AG04449 (cell line): ENCODE data around the gene KLF18.

Experiments
- CTCF ChIA-PET: fragments of 350-600 bp; formaldehyde crosslinking; extraction: SDS; loops from one replicate; lab custom pipeline; 2021; ENCODE audit warnings: antibody characterized with exemption; lab: Yijun Ruan, JAX
- POLR2A ChIA-PET: fragments of 400-600, 350-600 bp; formaldehyde crosslinking; extraction: SDS; loops from one replicate; lab custom pipeline; 2020; ENCODE audit warnings: antibody characterized with exemption, inconsistent platforms; lab: Yijun Ruan, JAX
- DNase-seq: peaks from one replicate; pipeline ENCODE4 v3.0.0-alpha.2; 2010; ENCODE audit warnings: low read depth, low spot score
- H3K4me3 ChIP-seq: 2 replicates; pipeline ENCODE4 v1.5.1; 2011; ENCODE audit warnings: low read depth, mild to moderate bottlenecking, control low read depth, low read length
- CTCF ChIP-seq: IDR thresholded peaks from one replicate; pipeline ENCODE4 v1.5.1; 2011; ENCODE audit warnings: mild to moderate bottlenecking, moderate library complexity, low read length, control low read depth, inconsistent platforms; ENCODE audit not compliant: insufficient read depth; ENCODE audit errors: missing control alignments

Gene KLF18

DNA sequence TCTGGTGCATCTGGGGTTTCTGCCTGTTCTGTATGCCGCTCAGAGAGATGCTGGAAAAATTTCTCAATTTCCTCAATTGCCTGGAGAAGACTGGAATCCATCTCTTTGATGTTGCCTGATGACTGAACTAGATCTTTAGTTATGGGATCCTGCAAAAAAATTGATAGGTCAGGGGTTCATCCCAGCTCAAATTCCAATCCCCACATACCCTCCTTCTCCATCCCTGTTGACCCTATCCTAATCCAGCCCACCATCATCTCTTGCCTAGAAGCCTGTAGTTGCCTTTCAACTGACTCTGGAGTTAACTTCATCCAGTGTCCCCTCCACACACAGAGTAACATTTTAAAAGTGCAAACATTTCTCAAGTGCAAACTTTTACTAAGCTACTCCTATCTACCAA, at the start of gene KLF18:
Gene KLF18 (minus strand): TSS at position 101 of the 400 bp plus-strand sequence. CDS start 0 bp downstream, at position 101.
- no peak within 1 kb of the TSS for H3K4me3 ChIP-seq
- DNase-seq = no peak
- no peak for TF ChIP-seq CTCF
- ChIA-PET POLR2A (no interaction called here), CTCF (no interaction called here)

DNA sequence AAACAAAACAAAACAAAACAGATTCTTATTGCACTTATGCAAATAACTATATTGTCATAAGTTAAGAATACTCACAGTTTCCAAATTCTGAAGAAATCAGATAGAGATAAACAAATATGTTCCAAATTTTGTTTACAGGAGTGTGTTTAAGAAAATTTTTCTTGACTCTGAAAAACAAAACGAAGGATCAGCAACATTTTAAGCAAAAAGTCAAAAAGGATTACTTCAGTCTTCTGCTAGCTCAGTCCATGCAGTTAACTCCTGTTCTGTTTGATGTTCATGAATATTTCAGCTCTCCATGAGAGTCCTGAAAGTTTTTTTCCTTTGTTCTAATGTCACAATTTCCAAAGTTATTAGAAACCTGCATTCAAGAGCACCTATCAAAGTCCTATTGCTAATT, 33.2 kb upstream of the KLF18 start:
- DNase-seq = no peak
- CTCF ChIA-PET = no interaction called here
- POLR2A ChIA-PET = no interaction called here
- no peak for TF ChIP-seq CTCF
- H3K4me3 ChIP-seq = no peak overlapping the region

- no peak for TF ChIP-seq CTCF
- H3K4me3 ChIP-seq = no peak overlapping the region
- ChIA-PET POLR2A (no interaction called here), CTCF (interaction anchor here (0.6 to 1.3 kb wide), 3 partner anchors 28 to 122 kb away, joined by 3 to 5 read pairs (median 3); no protein-coding TSS in a partner anchor)
- no peak for DNase-seq
Observed at GRCh38 chr1:44170281-44170823, 28.9 kb upstream of the KLF18 start.

GRCh38 chr1:44168520-44169098, 27.2 kb upstream of the KLF18 start:
- ChIA-PET CTCF (no interaction called here), POLR2A (no interaction called here)
- TF ChIP-seq CTCF = no peak
- no peak for DNase-seq
- H3K4me3 ChIP-seq = no peak overlapping the region

DNA sequence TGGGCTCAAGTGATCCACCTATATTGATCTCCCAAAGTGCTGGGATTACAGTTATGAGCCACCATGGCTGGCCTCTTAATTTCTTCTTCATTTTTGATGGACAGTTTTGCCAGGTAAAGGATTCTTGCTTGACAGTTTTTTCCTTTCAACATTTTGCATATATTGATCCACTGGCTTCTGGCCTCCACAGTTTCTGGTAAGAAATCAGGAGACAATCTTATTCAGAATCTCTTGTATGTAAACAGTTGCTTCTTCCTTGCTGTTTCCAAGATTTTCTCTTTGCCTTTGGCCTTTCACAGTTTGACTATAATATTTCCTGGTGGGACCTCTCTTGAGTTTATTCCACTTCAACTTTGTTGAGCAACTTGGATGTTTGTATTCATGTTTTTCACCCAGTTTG, 20.1 kb upstream of the KLF18 start:
- no peak for TF ChIP-seq CTCF
- H3K4me3 ChIP-seq = no peak overlapping the region
- CTCF ChIA-PET = interaction anchor here (0.7 kb wide), 1 partner anchor 100 kb away, joined by 3 read pairs; no protein-coding TSS in a partner anchor
- no peak for DNase-seq
- POLR2A ChIA-PET = no interaction called here

DNA sequence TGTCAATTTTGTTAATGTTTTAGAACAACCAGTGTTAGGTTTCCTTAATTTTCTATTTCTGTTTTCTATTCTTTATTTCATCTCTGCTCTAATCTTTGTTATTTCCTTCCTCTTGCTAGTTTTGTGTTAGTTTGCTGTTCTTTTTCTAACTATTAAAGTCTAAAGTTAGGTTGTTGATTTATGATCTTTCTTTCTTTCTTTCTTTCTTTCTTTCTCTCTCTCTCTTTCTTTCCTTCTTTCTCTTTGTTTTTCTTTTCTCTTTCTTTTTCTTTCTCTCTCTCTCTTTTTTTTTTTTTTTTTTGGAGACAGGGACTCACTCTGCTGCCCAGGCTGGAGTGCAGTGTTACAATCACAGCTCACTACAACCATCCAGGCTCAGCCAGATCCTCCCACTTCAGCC, 17.4 kb upstream of the KLF18 start:
- H3K4me3 ChIP-seq = no peak overlapping the region
- no peak for DNase-seq
- ChIA-PET POLR2A (no interaction called here), CTCF (no interaction called here)
- no peak for TF ChIP-seq CTCF
